ENCODE results near the gene SEMA6A. TPM values are rescaled to one million over a fixed set of nuclear protein-coding genes. Genes with fewer than 3 reads are reported as not detected.

SEMA6A gene
- total and polyA plus RNA-seq, 2 of the 13 experiments (the other 11 are each of a cell fraction or from before 2014, with no cell fraction given) = 5.1 to 6.5 TPM

GRCh38 chr5:116509483-116510244, 65.0 kb downstream of the SEMA6A start (continued):
- TF ChIP-seq ZNF318 (CRISPR knock-in tag; IDR thresholded peaks at IDR 0.05) (no peak), AKAP8 (CRISPR knock-in tag; IDR thresholded peaks at IDR 0.05) (no peak), ZFP37 (CRISPR knock-in tag; IDR thresholded peaks at IDR 0.05; ENCODE audit: borderline replicate concordance) (no peak), ZNF350 (CRISPR knock-in tag; IDR thresholded peaks at IDR 0.05; ENCODE audit: borderline replicate concordance, low read depth) (no peak), SPEN (CRISPR knock-in tag; IDR thresholded peaks at IDR 0.05; ENCODE audit: low read depth) (no peak), ZNF792 (CRISPR knock-in tag; IDR thresholded peaks at IDR 0.05) (no peak), ATAD3A (CRISPR knock-in tag; IDR thresholded peaks at IDR 0.05) (no peak), SMYD3 (CRISPR knock-in tag; IDR thresholded peaks at IDR 0.05) (no peak), ZNF670 (CRISPR knock-in tag; IDR thresholded peaks at IDR 0.05; ENCODE audit: borderline replicate concordance) (no peak), SNRNP70 (IDR thresholded peaks at IDR 0.05; ENCODE audit: low read depth, low read length) (no peak)
- TF ChIP-seq, protein P1, sequence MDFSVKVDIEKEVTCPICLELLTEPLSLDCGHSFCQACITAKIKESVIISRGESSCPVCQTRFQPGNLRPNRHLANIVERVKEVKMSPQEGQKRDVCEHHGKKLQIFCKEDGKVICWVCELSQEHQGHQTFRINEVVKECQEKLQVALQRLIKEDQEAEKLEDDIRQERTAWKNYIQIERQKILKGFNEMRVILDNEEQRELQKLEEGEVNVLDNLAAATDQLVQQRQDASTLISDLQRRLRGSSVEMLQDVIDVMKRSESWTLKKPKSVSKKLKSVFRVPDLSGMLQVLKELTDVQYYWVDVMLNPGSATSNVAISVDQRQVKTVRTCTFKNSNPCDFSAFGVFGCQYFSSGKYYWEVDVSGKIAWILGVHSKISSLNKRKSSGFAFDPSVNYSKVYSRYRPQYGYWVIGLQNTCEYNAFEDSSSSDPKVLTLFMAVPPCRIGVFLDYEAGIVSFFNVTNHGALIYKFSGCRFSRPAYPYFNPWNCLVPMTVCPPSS (IDR thresholded peaks at IDR 0.05) = no peak
- TF ChIP-seq, protein P2, sequence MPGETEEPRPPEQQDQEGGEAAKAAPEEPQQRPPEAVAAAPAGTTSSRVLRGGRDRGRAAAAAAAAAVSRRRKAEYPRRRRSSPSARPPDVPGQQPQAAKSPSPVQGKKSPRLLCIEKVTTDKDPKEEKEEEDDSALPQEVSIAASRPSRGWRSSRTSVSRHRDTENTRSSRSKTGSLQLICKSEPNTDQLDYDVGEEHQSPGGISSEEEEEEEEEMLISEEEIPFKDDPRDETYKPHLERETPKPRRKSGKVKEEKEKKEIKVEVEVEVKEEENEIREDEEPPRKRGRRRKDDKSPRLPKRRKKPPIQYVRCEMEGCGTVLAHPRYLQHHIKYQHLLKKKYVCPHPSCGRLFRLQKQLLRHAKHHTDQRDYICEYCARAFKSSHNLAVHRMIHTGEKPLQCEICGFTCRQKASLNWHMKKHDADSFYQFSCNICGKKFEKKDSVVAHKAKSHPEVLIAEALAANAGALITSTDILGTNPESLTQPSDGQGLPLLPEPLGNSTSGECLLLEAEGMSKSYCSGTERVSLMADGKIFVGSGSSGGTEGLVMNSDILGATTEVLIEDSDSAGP (CRISPR knock-in tag; IDR thresholded peaks at IDR 0.05; ENCODE audit: borderline replicate concordance) = no peak
- TF ChIP-seq, protein P3, sequence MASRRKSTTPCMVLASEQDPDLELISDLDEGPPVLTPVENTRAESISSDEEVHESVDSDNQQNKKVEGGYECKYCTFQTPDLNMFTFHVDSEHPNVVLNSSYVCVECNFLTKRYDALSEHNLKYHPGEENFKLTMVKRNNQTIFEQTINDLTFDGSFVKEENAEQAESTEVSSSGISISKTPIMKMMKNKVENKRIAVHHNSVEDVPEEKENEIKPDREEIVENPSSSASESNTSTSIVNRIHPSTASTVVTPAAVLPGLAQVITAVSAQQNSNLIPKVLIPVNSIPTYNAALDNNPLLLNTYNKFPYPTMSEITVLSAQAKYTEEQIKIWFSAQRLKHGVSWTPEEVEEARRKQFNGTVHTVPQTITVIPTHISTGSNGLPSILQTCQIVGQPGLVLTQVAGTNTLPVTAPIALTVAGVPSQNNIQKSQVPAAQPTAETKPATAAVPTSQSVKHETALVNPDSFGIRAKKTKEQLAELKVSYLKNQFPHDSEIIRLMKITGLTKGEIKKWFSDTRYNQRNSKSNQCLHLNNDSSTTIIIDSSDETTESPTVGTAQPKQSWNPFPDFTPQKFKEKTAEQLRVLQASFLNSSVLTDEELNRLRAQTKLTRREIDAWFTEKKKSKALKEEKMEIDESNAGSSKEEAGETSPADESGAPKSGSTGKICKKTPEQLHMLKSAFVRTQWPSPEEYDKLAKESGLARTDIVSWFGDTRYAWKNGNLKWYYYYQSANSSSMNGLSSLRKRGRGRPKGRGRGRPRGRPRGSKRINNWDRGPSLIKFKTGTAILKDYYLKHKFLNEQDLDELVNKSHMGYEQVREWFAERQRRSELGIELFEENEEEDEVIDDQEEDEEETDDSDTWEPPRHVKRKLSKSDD (CRISPR knock-in tag; IDR thresholded peaks at IDR 0.05; ENCODE audit: low read depth) = no peak

Measured in HepG2 (cell line).